WTC11 (cell line): ENCODE measurements around the gene PIMREG. TPM values are rescaled to one million over a fixed set of nuclear protein-coding genes. Genes with fewer than 3 reads are reported as not detected.

Experiments used
- ATAC-seq: fragments of 200-7000 bp; cut with Tn5 transposase; 2 replicates; pipeline ENCODE4 v1.10.0; 2021; ENCODE audit warnings: mild to moderate bottlenecking, moderate library complexity
- CTCF ChIA-PET: fragments of 300-600 bp; sonication (Branson Sonifier 250); formaldehyde crosslinking; loops from one replicate; lab custom pipeline; 2021; ENCODE audit warnings: antibody characterized with exemption; lab: Charles Lee
- POLR2A ChIA-PET: fragments of 350-600 bp; sonication (Branson Sonifier 250); formaldehyde crosslinking; loops from one replicate; lab custom pipeline; 2021; ENCODE audit warnings: antibody characterized with exemption; lab: Charles Lee
- DNase-seq: peaks from one replicate; pipeline ENCODE4 v3.0.0; 2021; ENCODE audit warnings: low spot score
- H3K27ac Mint-ChIP-seq: 2 replicates; pipeline ENCODE4 v1.8.0; 2021; ENCODE audit warnings: mixed read lengths
- H3K27me3 Mint-ChIP-seq: 2 replicates; pipeline ENCODE4 v1.8.0; 2021; ENCODE audit warnings: low read depth, mild to moderate bottlenecking, moderate library complexity, mixed read lengths
- H3K36me3 Mint-ChIP-seq: 2 replicates; pipeline ENCODE4 v1.8.0; 2021; ENCODE audit warnings: mixed read lengths
- H3K4me1 Mint-ChIP-seq: 2 replicates; pipeline ENCODE4 v1.8.0; 2022; ENCODE audit warnings: mixed read lengths
- H3K4me3 Mint-ChIP-seq: 2 replicates; pipeline ENCODE4 v1.8.0; 2021; ENCODE audit warnings: mild to moderate bottlenecking, moderate library complexity, mixed read lengths
- H3K9me3 Mint-ChIP-seq: 2 replicates; pipeline ENCODE4 v1.8.0; 2021; ENCODE audit warnings: mixed read lengths
- ELF4 ChIP-seq: sonication (generic); formaldehyde crosslinking; IDR thresholded peaks from 2 replicates; pipeline ENCODE4 v1.8.1; 2022; ENCODE audit warnings: low read depth, mild to moderate bottlenecking, moderate library complexity, missing genetic modification reagents
- ESRRA ChIP-seq: sonication (generic); formaldehyde crosslinking; IDR thresholded peaks from 2 replicates; pipeline ENCODE4 v1.8.1; 2022; ENCODE audit warnings: mild to moderate bottlenecking, missing genetic modification reagents, borderline replicate concordance
- GABPB1 ChIP-seq: sonication (generic); formaldehyde crosslinking; IDR thresholded peaks from 2 replicates; pipeline ENCODE4 v1.8.1; 2023; ENCODE audit warnings: mild to moderate bottlenecking, missing genetic modification reagents
- JAZF1 ChIP-seq: fragments of 250-450 bp; sonication (Bioruptor Pico); IDR thresholded peaks from 2 replicates; pipeline ENCODE4 v1.9.0; 2021; ENCODE audit warnings: moderate library complexity, mild to moderate bottlenecking, inconsistent platforms
- MXD4 ChIP-seq: fragments of 250-450 bp; sonication (Bioruptor Pico); IDR thresholded peaks from 2 replicates; pipeline ENCODE4 v1.8.0; 2021; ENCODE audit warnings: mild to moderate bottlenecking, moderate library complexity, borderline replicate concordance
- NFATC4 ChIP-seq: fragments of 250-450 bp; sonication (Bioruptor Pico); IDR thresholded peaks from 2 replicates; pipeline ENCODE4 v1.9.0; 2021; ENCODE audit warnings: mild to moderate bottlenecking
- NR1H2 ChIP-seq: sonication (generic); formaldehyde crosslinking; IDR thresholded peaks from 2 replicates; pipeline ENCODE4 v1.9.0; 2021; ENCODE audit warnings: mild to moderate bottlenecking, moderate library complexity, missing genetic modification reagents
- NR2C2 ChIP-seq: sonication (generic); formaldehyde crosslinking; IDR thresholded peaks from 2 replicates; pipeline ENCODE4 v1.8.0; 2022; ENCODE audit warnings: mild to moderate bottlenecking, missing genetic modification reagents
- PRRX2 ChIP-seq: fragments of 250-450 bp; sonication (Bioruptor Pico); IDR thresholded peaks from 2 replicates; pipeline ENCODE4 v1.8.0; 2021; ENCODE audit warnings: mild to moderate bottlenecking
- RELA ChIP-seq: sonication (generic); formaldehyde crosslinking; IDR thresholded peaks from 2 replicates; pipeline ENCODE4 v1.8.1; 2022; ENCODE audit warnings: missing genetic modification reagents, mild to moderate bottlenecking, borderline replicate concordance
- SMAD4 ChIP-seq: sonication (generic); formaldehyde crosslinking; IDR thresholded peaks from 2 replicates; pipeline ENCODE4 v1.8.0; 2022; ENCODE audit warnings: mild to moderate bottlenecking, missing genetic modification reagents
- SOX15 ChIP-seq: fragments of 250-450 bp; sonication (Bioruptor Pico); IDR thresholded peaks from 2 replicates; pipeline ENCODE4 v1.9.0; 2021; ENCODE audit warnings: mild to moderate bottlenecking
- SP1 ChIP-seq: sonication (generic); formaldehyde crosslinking; conservative IDR thresholded peaks from 2 replicates; pipeline ENCODE4 v1.8.1; 2022; ENCODE audit warnings: missing genetic modification reagents
- TEAD1 ChIP-seq: sonication (generic); formaldehyde crosslinking; IDR thresholded peaks from 2 replicates; pipeline ENCODE4 v1.8.0; 2022; ENCODE audit warnings: mild to moderate bottlenecking, missing genetic modification reagents
- TP53 ChIP-seq: sonication (generic); formaldehyde crosslinking; IDR thresholded peaks from 2 replicates; pipeline ENCODE4 v1.8.1; 2023; ENCODE audit warnings: mild to moderate bottlenecking, missing genetic modification reagents
- ZNF396 ChIP-seq: fragments of 250-450 bp; sonication (Bioruptor Pico); IDR thresholded peaks from 2 replicates; pipeline ENCODE4 v1.8.0; 2021; ENCODE audit warnings: mild to moderate bottlenecking, moderate library complexity, borderline replicate concordance
- total RNA-seq: library from RNA; stranded (reverse); gene quantifications from 3 replicates; pipeline ENCODE4 v1.2.3, GENCODE V29; 2021
- TF ChIP-seq, protein P1 (sequence below): sonication (generic); formaldehyde crosslinking; IDR thresholded peaks from 2 replicates; pipeline ENCODE4 v1.8.0; 2023; ENCODE audit warnings: missing genetic modification reagents
- TF ChIP-seq, protein P2 (sequence below): sonication (generic); formaldehyde crosslinking; IDR thresholded peaks from 2 replicates; pipeline ENCODE4 v1.8.0; 2022; ENCODE audit warnings: mild to moderate bottlenecking, missing genetic modification reagents
- TF ChIP-seq, protein P3 (sequence below): sonication (generic); formaldehyde crosslinking; IDR thresholded peaks from 2 replicates; pipeline ENCODE4 v1.8.0; 2022; ENCODE audit warnings: mild to moderate bottlenecking, missing genetic modification reagents
- TF ChIP-seq, protein P4 (sequence below): sonication (generic); formaldehyde crosslinking; IDR thresholded peaks from 2 replicates; pipeline ENCODE4 v1.8.1; 2023; ENCODE audit warnings: mild to moderate bottlenecking, missing genetic modification reagents
- TF ChIP-seq, protein P5 (sequence below): sonication (generic); formaldehyde crosslinking; IDR thresholded peaks from 2 replicates; pipeline ENCODE4 v1.8.1; 2022; ENCODE audit warnings: low read depth, missing genetic modification reagents, borderline replicate concordance
- TF ChIP-seq, protein P6 (sequence below): sonication (generic); formaldehyde crosslinking; IDR thresholded peaks from 2 replicates; pipeline ENCODE4 v1.8.0; 2022; ENCODE audit warnings: mild to moderate bottlenecking, missing genetic modification reagents
- TF ChIP-seq, protein P7 (sequence below): sonication (generic); formaldehyde crosslinking; IDR thresholded peaks from 2 replicates; pipeline ENCODE4 v1.8.1; 2023; ENCODE audit warnings: mild to moderate bottlenecking, missing genetic modification reagents

Gene PIMREG
- total RNA-seq, 1 experiment from 2014 or later = 92.2 TPM

DNA sequence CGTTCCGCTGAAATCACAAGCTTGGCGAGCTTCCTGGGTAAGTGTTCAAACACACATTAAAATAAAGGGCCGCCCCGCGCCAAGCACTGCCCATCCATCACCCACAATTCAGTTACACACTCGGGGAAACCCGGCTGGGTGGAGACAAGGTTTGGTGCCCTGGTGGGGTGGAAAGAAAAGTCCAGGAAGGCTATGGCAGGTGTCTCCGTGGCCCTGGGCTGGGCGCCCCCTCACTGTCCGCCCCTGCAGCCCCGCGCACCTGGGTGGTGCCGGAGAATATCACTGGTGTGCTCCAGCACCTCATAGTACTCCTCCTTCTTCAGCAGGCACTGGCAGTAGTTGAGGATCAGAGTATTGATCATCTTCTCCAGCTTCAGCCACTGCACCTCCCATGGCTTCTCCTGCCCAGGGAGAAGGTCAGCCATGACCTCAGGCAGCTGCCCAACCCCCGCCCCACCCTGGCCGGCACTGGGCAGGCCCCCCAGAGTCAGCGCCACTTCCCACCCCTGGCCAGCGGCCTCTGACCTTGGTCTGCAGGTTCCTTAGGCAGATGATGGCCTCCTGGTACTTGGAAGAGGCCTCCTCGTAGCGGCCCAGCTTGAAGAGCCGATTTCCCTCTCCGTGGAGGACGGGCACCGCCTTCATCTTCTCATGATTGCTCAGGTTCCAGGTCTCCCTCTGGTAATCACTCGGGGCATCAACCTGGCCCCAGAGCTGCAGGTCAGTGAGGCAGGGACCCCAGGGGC lies 17.7 kb upstream of the PIMREG start (continued):
- TF ChIP-seq, protein P1, sequence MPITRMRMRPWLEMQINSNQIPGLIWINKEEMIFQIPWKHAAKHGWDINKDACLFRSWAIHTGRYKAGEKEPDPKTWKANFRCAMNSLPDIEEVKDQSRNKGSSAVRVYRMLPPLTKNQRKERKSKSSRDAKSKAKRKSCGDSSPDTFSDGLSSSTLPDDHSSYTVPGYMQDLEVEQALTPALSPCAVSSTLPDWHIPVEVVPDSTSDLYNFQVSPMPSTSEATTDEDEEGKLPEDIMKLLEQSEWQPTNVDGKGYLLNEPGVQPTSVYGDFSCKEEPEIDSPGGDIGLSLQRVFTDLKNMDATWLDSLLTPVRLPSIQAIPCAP (CRISPR knock-in tag) = no peak
- no peak for TF ChIP-seq TP53

DNA sequence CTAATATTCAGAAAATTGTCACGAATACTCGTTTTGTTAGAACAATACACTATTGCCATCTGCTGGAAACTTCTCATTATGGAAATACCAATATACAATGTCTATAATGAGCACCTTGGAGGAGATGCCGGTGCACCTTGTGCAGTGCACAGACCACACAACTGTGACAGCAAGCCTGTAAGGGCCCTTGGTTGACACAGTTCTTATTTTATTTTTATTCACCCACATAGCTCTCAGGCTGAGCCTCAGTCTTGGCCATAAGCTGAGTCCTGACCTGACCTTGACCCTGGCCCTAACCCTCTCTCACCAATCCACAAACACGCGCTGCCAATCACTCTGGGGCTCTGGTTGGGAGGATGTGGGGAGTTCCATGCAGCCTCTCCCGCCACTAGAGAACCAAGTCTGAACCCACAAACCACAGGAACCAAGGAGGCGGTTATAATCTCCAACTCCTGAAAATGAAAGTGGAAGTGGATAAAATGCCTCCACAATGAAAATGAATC lies 16.9 kb upstream of the PIMREG start:
- POLR2A ChIA-PET = interaction anchor here (0.7 kb wide), 1 partner anchor 1374 kb away, joined by 3 read pairs; no protein-coding TSS in a partner anchor
- CTCF ChIA-PET = interaction anchor here (1.0 kb wide), 1 partner anchor 9 kb away, joined by 3 read pairs; no protein-coding TSS in a partner anchor
- H3K27me3 Mint-ChIP-seq = no peaks in the 10 kb centered on the region
- no peak for TF ChIP-seq NR1H2 (CRISPR knock-in tag)
- TF ChIP-seq RELA (CRISPR knock-in tag) = no peak
- TF ChIP-seq SOX15 (CRISPR knock-in tag) = no peak
- TF ChIP-seq PRRX2 (CRISPR knock-in tag) = no peak
- TF ChIP-seq ESRRA (CRISPR knock-in tag) = no peak
- TF ChIP-seq, protein P2, sequence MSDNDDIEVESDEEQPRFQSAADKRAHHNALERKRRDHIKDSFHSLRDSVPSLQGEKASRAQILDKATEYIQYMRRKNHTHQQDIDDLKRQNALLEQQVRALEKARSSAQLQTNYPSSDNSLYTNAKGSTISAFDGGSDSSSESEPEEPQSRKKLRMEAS = no peak
- no peak for TF ChIP-seq JAZF1
- TF ChIP-seq GABPB1 (CRISPR knock-in tag) = no peak
- TF ChIP-seq, all 79 proteins: peak for 0
- no peak overlapping the region for H3K27ac Mint-ChIP-seq
- DNase-seq (no peak), ATAC-seq (no peak)
- 0 out of 2 replicates have a peak, but pooled peaks cover 5% of the 10 kb centered on the region for H3K4me1 Mint-ChIP-seq
- H3K9me3 Mint-ChIP-seq = peaks cover 18% of the 10 kb centered on the region
- peaks cover 11% of the 10 kb centered on the region for H3K36me3 Mint-ChIP-seq
- no peak overlapping the region for H3K4me3 Mint-ChIP-seq

DNA sequence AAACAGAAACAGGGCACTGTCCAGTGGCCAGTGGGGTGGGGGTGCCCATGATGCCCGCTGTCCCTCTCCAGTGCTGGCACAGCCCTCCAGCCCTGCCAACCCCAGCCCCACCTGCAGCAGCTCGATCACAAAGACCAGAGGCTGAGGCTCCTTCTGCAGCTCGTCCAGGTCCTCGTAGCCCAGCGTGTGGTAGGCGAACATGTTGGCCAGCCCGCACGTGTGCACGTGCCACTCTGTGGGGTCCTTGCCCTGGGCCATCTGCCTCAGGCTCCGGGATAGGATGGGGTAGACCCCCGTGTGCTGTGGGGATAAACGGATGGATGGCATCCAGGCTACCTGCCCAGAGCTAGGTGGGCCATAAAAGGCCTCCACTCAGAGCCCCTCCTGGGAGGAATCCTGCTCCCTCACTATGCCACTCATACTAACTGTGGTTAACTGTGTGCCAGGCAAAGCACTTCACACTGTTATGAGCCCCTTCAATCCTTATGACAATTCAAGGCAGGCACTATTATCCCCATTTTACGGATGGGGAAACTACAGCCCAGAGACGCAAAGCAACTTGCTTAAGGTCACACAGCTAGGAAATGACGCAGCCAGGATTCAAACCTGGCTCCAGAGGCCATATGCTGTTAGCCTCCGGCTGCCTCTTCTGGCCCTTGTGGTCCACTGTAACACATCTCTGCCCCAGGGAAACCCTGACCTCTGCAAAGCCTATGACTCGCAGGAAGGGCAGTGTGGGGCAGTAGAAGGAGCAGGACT lies 15.9 kb upstream of the PIMREG start:
- ChIA-PET POLR2A (interaction anchor here (0.7 kb wide), 1 partner anchor 1375 kb away, joined by 3 read pairs; no protein-coding TSS in a partner anchor), CTCF (no interaction called here)
- Mint-ChIP-seq H3K9me3 (peaks cover 18% of the 10 kb centered on the region), H3K27me3 (no peaks in the 10 kb centered on the region), H3K36me3 (peaks cover 11% of the 10 kb centered on the region), H3K4me1 (no peaks in the 10 kb centered on the region), H3K27ac (no peak overlapping the region), H3K4me3 (no peak overlapping the region)
- DNase-seq (no peak), ATAC-seq (no peak)
- TF ChIP-seq ZNF396 (CRISPR knock-in tag) = no peak
- TF ChIP-seq, protein P3, sequence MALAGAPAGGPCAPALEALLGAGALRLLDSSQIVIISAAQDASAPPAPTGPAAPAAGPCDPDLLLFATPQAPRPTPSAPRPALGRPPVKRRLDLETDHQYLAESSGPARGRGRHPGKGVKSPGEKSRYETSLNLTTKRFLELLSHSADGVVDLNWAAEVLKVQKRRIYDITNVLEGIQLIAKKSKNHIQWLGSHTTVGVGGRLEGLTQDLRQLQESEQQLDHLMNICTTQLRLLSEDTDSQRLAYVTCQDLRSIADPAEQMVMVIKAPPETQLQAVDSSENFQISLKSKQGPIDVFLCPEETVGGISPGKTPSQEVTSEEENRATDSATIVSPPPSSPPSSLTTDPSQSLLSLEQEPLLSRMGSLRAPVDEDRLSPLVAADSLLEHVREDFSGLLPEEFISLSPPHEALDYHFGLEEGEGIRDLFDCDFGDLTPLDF = no peak
- TF ChIP-seq, protein P4, sequence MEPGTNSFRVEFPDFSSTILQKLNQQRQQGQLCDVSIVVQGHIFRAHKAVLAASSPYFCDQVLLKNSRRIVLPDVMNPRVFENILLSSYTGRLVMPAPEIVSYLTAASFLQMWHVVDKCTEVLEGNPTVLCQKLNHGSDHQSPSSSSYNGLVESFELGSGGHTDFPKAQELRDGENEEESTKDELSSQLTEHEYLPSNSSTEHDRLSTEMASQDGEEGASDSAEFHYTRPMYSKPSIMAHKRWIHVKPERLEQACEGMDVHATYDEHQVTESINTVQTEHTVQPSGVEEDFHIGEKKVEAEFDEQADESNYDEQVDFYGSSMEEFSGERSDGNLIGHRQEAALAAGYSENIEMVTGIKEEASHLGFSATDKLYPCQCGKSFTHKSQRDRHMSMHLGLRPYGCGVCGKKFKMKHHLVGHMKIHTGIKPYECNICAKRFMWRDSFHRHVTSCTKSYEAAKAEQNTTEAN = no peak
- no peak for TF ChIP-seq MXD4 (CRISPR knock-in tag)
- TF ChIP-seq, protein P5, sequence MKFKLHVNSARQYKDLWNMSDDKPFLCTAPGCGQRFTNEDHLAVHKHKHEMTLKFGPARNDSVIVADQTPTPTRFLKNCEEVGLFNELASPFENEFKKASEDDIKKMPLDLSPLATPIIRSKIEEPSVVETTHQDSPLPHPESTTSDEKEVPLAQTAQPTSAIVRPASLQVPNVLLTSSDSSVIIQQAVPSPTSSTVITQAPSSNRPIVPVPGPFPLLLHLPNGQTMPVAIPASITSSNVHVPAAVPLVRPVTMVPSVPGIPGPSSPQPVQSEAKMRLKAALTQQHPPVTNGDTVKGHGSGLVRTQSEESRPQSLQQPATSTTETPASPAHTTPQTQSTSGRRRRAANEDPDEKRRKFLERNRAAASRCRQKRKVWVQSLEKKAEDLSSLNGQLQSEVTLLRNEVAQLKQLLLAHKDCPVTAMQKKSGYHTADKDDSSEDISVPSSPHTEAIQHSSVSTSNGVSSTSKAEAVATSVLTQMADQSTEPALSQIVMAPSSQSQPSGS = no peak
- TF ChIP-seq ELF4 (CRISPR knock-in tag) = no peak
- no peak for TF ChIP-seq NR2C2 (CRISPR knock-in tag)
- TF ChIP-seq RELA (CRISPR knock-in tag) = no peak
- TF ChIP-seq NFATC4 = no peak
- TF ChIP-seq, protein P6, sequence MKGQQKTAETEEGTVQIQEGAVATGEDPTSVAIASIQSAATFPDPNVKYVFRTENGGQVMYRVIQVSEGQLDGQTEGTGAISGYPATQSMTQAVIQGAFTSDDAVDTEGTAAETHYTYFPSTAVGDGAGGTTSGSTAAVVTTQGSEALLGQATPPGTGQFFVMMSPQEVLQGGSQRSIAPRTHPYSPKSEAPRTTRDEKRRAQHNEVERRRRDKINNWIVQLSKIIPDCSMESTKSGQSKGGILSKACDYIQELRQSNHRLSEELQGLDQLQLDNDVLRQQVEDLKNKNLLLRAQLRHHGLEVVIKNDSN (CRISPR knock-in tag) = no peak
- TF ChIP-seq, protein P7, sequence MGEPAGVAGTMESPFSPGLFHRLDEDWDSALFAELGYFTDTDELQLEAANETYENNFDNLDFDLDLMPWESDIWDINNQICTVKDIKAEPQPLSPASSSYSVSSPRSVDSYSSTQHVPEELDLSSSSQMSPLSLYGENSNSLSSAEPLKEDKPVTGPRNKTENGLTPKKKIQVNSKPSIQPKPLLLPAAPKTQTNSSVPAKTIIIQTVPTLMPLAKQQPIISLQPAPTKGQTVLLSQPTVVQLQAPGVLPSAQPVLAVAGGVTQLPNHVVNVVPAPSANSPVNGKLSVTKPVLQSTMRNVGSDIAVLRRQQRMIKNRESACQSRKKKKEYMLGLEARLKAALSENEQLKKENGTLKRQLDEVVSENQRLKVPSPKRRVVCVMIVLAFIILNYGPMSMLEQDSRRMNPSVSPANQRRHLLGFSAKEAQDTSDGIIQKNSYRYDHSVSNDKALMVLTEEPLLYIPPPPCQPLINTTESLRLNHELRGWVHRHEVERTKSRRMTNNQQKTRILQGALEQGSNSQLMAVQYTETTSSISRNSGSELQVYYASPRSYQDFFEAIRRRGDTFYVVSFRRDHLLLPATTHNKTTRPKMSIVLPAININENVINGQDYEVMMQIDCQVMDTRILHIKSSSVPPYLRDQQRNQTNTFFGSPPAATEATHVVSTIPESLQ (CRISPR knock-in tag) = no peak
- TF ChIP-seq TEAD1 (CRISPR knock-in tag) = no peak
- no peak for TF ChIP-seq SMAD4 (CRISPR knock-in tag)
- TF ChIP-seq, protein P1 (CRISPR knock-in tag) = no peak
- TF ChIP-seq SP1 (CRISPR knock-in tag) = no peak
